Activated CD8-positive, alpha-beta memory T cell treated with anti-CD3 and anti-CD28 coated beads, Interleukin-2, amount 50 U/mL, for 48 hours (primary cell): ENCODE results near the gene SNX6.
A peak's percentile ranks its signal among the peaks of the same experiment; 100 is the strongest.
"Not testable (repeated sequence)": the region's sequence is repeated elsewhere in the genome, so short reads cannot be mapped to it uniquely, and the experiment has no call there.

Experiments
- DNase-seq: peaks from one replicate; pipeline ENCODE4 v3.0.0-alpha.2; 2020

The SNX6 gene

DNA sequence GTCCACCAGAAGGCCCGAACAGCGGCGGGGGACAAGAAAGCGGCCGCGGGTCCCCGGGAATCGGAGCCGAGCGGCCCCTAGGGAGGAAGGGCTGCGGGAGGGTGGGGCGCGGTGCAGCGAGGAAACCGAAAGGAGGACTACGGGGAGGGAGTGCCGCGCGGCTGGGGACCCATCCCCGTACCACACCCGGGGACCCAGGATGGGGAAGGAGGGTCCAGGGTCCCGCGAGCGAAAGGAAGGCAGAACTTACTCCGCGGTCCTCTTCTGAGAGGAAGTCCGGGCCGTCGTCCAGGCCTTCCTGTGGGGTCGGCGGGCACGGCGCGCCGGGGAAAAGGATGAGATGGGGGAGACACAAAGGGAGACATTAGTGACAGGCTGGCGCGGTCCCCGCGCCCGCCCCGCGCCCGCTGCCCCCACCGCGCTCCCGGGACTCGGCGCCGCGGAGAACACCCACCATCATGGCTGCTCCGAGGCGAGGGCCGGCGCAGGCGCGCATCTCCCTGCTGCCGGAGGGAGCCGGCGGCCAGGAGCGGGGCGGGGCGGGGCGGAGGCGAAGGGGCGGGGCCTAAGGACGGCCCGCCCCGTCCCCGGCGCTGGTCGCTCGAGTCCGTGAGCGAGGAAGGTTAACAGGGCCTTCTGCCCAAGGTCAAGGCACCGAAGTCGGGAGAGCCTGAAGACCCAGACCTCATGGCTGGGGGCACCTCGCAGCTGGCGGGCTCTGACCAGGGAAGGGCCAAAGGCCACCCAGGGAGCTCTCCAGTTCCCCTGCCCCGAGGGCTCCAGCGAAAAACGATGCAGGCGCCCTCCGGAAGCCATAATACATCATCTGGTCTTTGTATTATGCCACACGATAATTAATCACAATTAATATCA is at the start of gene SNX6:
Gene SNX6 (minus strand): TSS at position 492 of the 873 bp plus-strand sequence. CDS start 32 bp downstream, at position 460.
- DNase-seq, result peak; percentile 87

DNA sequence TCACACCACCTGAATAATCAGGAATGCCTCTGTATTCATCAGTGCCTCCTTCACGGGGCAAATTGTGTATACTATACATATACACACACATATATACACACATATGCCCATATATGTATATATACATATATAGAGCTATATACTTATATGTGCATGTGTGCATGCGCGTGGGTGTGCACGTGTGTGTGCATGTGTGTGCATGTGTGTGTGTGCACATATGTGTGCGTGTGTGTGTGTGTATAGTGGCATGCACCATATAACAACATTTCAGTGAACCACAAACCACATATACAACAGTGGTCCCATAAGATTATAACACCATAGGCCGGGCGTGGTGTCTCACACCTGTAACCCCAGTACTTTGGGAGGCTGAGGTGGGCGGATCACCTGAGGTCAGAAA is 48.8 kb upstream of the SNX6 start:
- DNase-seq, result no peak

DNA sequence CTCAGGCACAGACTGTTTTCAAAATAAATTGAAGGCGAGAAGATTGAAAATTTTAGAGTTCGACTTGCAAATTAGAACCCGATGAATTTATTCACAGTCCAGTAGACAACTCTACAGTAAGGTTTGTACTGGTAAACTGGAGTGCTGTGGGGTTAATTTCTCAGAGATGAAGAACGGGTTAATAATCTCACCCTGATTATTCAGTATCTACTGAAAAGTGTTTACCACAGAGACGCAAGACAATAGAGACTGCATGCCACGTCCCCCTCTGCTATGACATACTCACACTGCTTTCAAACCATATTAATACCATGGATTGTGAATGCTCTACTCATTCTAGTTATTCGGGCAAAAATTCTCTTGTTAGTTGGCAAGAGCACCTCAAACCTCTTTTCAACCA is 48.4 kb upstream of the SNX6 start:
- DNase-seq, result no peak

DNA sequence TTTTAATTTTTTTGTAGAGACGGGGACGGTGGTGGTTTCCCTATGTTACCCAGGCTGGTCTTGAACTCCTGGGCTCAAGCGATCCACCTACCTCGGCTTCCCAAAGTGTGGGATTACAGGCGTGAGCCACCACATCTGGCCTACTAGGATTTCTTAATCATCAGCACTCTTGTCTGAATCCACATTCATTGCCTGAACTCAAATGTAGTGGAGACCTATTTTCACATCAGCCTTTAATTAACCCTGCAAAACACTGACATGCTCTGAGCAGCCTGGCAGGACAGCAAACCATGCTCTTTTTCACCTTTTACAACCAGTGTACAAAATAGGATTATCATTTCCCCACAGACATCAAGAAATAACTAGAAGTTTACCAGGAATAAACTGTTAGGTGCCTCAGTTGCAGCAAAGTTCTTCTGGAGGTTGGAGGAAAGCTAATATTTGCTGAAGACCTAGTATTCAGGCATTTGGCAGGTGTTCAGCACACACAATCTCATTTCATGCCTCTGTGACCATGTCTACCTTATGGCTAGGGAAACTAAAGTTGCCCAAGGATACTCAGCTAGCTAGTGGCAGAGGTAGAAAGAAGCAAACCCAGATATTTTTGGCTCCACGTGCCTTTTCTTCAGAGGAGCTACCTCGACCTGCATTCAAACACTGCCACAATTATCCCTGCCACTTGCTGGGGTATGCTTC is 46.7 kb upstream of the SNX6 start:
- no peak for DNase-seq

DNA sequence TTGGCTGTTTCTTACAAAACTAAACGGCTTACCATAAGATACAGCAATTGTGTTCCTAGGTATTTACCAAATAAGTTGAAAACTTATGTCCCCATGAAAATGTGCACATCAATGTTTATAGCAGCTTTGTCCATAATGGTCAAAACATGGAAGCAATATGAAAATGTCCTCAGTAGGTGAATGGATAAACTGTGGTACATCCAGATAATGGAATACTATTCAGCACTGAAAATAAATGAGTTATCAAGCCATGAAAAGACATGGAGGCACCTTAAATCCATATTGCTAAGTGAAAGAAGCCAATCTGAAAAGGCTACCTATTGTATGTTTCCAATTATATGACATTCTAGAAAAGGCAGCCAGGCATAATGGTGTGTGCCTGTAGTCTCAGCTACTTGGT is 43.8 kb upstream of the SNX6 start:
- no peak for DNase-seq

DNA sequence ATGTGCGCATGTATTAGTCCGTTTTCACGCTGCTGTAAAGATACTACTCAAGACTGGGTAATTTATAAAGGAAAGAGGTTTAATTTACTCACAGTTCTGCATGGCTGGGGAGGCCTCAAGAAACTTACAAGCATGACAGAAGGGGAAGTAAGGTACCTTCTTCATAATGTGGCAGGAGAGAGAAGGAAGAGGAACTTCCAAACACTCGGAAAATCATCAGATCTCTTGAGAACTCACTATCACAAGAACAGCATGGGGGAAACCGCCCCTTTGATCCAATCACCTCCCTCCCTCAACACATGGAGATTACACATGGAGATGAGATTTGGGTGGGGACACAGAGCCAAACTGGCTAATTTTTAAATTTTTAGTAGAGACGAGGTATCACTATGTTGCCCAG is 41.8 kb upstream of the SNX6 start:
- DNase-seq, result no peak

DNA sequence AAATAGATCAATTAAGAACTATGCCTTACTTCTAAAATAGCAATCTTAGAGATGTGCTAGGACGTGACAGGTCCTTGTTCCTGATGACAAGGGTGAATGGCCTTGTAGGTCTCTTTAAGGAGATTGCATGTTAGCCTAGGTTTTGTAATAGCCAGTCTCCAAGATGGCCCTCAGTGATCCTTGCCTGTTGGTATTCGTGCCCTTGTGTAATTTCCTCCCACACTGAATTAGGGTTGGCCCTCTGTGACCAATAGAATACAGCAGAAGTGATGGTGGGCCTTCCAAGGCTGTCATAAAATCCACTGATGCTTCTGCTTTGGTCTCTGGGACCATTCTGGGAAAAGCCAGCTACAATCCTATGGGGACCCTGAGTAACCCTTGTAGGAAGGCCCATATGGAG is 38.2 kb upstream of the SNX6 start:
- DNase-seq, result no peak

DNA sequence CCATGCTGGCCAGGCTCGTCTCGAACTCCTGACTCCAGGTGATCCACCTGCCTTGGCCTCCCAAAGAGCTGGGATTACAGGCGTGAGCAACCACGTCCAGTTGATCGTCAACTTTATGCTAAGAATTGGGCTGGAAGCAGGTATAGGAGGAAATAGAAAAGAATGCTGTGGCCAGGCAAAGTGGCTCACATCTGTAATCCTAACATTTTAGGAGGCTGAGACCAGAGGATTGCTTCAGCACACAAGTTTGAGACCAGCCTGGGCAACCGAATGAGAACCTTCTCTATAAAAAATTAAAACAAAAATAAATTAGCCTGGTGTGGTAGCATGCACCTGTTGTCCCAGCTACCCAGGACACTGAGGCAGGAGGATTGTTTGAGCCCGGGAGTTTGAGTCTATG is 37.1 kb upstream of the SNX6 start:
- DNase-seq, result no peak

DNA sequence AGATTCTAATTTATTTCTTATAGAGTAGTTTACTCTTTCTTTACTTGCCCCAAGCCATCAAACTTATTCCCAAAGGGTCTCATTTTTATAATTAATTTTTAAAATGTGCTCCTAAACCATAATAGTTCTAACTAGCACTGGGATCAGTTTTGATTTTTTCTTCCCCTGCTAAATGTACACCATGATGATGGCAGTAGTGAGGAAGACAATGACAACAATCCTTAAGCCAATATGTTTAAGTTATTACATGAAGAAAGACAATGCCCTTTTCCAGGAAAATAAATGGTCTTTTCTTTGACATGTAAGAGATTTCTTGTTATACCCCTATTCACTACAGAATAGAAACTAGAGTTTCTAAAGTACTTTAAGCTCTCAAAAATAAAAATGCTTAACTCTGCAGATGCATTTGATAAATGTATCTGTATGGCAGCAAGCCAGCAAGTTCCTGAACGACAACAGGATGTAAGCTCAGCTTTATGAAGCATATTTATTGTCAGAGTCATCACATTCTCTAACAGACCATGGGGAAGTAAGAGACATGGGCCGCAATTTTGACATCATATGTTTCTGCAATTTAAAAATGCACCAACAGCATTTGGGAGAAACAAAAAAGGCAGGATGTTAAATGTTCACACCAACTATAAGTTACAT is 36.0 kb upstream of the SNX6 start:
- no peak for DNase-seq

DNA sequence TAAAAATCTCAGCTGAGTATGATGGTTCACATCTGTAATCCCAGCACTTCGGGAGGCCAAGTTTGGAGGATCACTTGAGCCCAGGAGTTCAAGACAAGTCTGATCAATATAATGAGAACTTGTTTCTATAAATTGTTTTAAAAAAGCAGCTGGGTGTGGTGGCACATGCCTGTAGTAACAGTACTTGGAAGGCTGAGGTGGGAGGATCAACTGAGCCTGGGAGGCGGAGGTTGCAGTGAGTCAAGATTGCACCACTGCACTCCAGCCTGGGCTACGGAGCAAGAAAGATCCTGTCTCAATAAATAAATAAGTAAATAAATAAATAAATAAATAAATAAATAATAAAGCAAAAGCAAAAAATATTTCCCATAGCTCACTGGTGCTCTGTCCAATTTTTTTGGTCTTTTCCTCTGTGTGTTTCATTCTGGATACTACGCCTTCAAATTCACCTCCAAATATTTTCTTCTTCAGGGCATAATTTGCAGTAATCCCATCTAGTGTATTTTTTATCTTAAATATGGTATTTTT is 32.7 kb upstream of the SNX6 start:
- no peak for DNase-seq

DNA sequence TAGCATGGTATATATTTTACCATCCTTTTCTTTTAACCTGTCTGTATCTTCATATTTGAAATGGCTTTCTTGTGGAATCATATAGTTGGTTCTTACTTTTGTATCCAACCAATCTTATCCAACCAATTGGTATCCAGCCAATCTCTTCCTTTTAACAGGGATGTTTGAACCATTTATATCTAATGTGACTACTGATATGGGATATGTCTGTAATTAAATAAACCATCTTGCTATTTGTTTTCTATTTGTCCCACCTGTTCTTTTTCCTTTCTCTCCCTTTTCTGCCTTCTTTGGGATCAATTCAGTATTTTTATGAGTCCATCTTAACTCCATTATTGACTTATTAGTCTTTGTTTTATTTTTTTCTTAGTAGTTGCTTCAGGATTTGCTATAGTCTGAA is 30.8 kb upstream of the SNX6 start:
- DNase-seq, result no peak

DNA sequence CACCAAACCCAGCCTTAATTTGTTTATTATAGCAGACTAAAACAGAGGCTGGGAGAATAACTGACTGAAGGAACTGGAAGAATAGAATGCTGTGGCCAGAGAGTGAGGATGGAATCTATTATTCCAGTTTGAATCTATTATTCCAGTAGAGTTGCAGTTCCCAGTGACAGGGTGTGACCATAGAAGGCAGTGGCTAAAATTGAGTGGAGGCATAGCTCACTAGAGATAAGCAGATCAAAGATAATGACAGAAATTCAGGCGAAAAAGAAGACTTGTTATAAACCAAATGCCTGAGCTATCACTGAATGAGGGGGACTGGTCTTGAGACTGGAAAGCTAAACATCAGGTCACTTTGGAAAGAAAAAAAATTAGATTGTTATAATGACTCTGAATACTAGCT is 26.0 kb upstream of the SNX6 start:
- no peak for DNase-seq

DNA sequence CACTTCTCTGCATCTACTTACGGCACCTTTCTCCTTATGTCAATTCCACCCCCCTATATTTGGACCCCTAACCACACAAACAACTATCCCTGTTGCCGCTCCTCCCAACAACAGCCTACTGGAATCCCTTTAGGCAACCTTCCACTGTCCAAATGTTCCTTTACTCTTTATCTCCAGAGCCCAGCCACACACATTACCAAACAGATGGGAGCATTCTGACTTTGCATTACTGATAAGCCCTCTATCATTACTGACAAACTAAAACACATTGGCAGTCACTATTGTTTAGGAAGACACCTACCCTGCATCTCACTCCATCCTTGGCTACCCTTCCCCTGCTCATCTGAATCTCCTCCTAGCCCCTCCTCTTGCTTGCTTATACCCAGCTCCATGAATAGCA is 23.1 kb upstream of the SNX6 start:
- DNase-seq, result not testable (repeated sequence)

DNA sequence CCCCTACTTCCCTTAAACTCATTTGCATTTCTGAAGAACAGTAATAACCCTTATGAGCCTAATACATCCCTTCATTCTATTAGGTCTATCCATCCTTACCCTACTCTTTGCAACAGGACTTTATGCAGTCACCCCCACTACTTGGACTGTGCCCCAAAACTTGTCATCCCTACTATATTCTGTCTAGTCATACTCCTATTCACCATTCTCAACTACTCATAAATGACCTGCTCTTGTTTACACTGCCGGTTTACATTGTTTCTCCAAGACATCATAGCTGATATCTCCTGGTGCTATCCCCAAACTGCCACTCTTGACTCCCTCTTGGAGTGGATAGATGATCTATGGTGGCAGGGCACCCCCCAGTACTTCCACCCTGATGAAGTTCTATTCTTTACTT is 22.4 kb upstream of the SNX6 start:
- not testable (repeated sequence) for DNase-seq

DNA sequence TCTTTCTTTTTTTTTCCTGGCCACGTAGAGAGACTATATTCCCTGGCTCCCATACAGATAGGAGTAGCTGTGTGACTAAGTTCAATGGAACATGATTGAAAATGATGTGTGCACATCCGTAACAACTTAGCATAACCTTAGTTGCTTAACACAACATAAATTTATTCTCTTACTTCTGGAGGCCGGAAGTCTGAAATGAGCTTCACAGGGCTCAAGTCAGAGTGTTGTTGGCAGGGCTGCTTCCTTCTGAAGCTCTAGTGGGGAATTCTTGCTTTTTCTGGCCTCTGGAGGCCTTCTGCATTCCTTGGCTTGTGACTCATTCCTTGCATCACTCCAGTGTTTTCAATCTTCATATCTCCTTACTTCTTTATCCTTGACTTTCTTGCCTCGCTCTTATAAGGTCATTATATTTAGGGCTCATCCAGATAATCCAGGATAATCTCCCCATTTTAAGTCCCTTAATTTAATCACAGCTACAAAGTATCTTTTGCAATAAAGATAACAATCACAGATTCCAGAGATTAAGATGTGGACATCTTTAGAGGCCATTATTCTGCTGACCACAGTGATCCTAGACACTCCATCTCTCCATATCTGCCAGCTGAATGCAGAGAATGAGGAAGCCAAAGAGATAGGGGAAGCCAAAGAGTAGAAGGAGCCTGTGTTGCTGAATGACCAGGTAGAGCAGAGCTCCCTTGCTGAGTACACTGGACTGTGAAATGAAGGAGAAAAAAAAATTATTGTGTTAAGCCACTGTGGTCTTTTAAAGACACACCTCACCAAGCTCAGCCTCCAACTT is 21.0 kb upstream of the SNX6 start:
- no peak for DNase-seq

DNA sequence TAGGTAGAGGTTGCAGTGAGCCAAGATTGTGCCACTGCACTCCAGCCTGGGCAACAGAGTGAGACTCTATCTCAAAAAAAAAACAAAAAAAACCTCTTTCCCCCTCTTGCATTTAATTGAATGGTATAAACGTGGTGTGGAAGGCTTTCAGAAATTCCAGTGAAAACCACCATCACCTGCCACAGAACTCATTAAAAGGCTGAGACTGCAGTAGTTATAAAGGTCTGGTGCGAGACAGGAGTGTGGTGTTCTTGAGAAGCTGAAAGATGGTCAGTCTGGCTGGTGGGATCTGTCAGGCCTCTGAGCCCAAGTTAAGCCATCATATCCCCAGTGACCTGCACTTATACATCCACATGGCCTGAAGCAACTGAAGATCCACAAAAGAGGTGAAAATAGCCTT is 20.1 kb upstream of the SNX6 start:
- not testable (repeated sequence) for DNase-seq

DNA sequence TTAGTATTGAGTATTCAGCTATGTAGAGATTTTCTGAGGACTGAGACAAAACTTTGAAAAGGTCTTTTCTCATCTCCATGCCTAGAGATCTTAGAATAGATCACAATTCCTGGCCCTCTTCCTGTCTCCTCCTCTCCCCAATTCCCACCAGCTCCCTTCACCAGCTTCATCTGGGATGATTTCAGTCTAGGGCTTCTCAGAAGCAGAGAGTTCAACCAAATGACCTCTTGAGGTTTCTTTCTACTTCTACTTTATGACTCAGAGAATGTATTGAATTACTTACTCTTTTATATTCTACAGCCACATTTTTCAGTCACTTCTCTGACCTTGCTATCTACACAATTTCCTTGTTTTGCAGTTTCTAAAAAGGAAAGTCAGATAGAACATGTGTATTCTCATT is 19.4 kb upstream of the SNX6 start:
- no peak for DNase-seq

DNA sequence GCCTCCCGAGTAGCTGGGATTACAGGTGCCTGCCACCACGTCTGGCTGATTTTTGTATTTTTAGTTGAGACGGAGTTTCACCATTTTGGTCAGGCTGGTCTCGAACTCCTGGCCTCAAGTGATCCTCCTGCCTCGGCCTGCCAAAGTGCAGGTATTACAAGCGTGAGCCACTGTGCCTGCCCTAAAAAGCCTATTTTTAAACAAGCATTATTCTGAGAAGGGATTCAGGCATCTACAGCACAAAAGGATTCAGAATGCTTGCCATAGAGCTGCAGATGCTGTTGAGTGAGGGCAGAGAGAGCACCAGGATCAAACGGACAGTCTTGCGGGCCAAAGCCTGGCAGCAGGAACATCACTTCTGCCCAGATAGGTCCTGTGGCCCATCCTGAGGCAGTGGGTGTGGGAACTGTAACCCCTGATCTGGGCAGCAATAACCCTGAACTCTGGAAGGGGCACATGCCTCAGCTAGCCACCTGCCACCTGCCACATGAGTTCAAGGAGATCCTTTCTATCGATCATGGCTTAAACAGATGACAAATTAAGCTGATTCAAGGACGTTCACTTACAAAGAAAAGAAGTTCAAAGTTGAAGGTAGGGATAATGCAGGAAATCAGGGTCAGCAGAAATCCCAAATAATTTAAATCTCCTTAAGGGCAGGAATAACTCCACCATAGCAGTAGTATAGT is 16.8 kb upstream of the SNX6 start:
- DNase-seq, result no peak

DNA sequence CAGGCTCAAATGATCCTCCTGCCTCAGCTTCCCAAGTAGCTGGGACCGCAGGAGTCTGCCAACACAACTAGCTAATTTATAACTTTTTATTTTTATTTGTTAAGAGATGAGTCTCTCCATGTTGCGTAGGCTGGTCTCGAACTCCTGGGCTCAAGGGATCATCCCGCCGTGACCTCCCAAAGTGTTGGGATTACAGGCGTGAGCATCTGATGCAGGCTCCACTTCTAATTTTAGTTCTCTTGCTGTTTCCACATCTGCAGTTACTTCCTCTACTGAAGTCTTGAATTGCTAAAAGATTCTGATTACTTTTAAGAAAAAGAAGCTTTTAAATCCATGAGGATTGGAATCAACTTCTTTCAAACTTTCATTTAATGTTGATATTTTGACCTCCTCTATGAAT is 13.4 kb upstream of the SNX6 start:
- no peak for DNase-seq

DNA sequence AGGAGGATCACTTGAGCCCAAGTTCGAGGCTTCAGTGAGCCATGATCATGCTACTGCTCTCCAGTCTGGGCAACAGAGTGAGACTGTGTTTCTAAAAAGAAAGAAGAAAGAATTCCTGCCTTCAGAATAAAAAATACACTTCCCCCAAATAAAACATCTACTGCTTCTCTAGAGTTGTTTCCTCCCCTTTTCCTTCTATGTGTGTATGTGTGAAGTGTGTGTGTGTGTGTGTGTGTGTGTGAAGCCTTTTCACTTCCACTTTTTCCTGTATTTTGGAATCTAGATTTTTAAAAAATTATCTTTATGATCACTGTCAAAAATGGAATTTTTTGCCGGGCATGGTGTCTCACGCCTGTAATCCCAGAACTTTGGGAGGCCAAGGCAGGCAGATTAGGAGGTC is 12.6 kb upstream of the SNX6 start:
- no peak for DNase-seq

DNA sequence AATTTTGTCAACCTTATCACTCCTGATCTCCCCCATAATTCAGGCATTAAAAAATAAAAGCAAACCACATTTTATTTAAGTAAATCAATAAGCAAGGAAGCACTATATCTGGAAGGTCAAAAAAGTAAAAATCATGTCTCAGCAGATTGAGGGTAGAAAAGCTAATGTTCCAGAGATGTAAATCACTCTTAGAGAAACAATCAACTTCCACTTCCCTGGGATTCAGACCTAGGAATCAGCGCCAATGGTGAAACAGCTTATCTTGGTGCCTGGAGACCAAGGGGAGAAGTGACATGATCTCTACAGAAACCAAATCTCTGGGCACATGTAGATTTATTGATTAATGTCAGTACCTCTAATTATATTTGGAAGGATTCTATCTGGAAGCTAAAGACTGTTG is 10.9 kb upstream of the SNX6 start:
- DNase-seq, result no peak

DNA sequence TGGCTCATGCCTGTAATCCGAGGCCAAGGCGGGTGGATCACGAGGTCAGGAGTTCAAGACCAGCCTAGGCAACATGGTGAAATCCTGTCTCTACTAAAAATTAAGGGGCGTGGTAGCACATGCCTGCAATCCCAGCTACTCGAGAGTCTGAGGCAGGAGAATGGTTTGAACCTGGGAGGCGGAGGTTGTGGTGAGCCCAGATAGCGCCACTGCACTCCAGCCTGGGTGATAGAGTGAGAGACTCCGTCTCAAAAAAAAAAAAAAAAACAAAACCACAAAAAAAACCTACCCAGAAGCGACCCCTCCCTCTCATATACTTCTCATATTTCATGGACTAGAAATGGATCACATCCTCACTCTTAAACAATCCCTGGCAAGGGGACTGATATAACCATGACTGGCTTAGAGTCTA is 4.4 kb upstream of the SNX6 start:
- not testable (repeated sequence) for DNase-seq
